Choroid plexus epithelial cell (primary cell): ENCODE results near the gene RUBCN.
A peak's percentile ranks its signal among the peaks of the same experiment; 100 is the strongest.
"Not testable (repeated sequence)": the region's sequence is repeated elsewhere in the genome, so short reads cannot be mapped to it uniquely, and the experiment has no call there.

Source experiments
- DNase-seq: peaks from one replicate; pipeline ENCODE4 v3.0.0-alpha.2; 2010; ENCODE audit warnings: low read depth
- H3K4me3 ChIP-seq: 2 replicates; pipeline ENCODE4 v1.5.1; 2011; ENCODE audit warnings: low read depth, mild to moderate bottlenecking, control low read depth, low read length, moderate library complexity
- CTCF ChIP-seq: conservative IDR thresholded peaks from 2 replicates; pipeline ENCODE4 v1.5.1; 2011; ENCODE audit warnings: low read depth, mild to moderate bottlenecking, control low read depth, inconsistent platforms, low read length, moderate library complexity

Gene RUBCN

GRCh38 chr3:197675563-197675860, 61.2 kb downstream of the RUBCN start:
- H3K4me3 ChIP-seq, result no peak overlapping the region
- TF ChIP-seq CTCF, result no peak
- no peak for DNase-seq

- TF ChIP-seq CTCF, result no peak
- H3K4me3 ChIP-seq, result no peak overlapping the region
- DNase-seq, result no peak
Observed at GRCh38 chr3:197674741-197675562, 61.8 kb downstream of the RUBCN start.

- no peak for DNase-seq
- no peak overlapping the region for H3K4me3 ChIP-seq
- TF ChIP-seq CTCF, result no peak
Observed at GRCh38 chr3:197673170-197673569, 63.5 kb downstream of the RUBCN start.

GRCh38 chr3:197670361-197670760, 66.3 kb downstream of the RUBCN start:
- TF ChIP-seq CTCF, result no peak
- DNase-seq, result no peak
- no peak overlapping the region for H3K4me3 ChIP-seq

- H3K4me3 ChIP-seq, result no peak overlapping the region
- TF ChIP-seq CTCF, result no peak
- no peak for DNase-seq
Observed at GRCh38 chr3:197667968-197668367, 68.7 kb downstream of the RUBCN start.

- DNase-seq, result not testable (repeated sequence)
Observed at GRCh38 chr3:197667293-197667692, 69.4 kb downstream of the RUBCN start.

GRCh38 chr3:197666221-197666842, 70.4 kb downstream of the RUBCN start:
- H3K4me3 ChIP-seq, DNase-seq: not testable (repeated sequence)

More at GRCh38 chr3:197667293-197667692, 69.4 kb downstream of the RUBCN start:
- not testable (repeated sequence) for H3K4me3 ChIP-seq

- DNase-seq, H3K4me3 ChIP-seq: not testable (repeated sequence)
Observed at GRCh38 chr3:197665549-197665948, 71.2 kb downstream of the RUBCN start.

- DNase-seq, result not testable (repeated sequence)
- peak overlapping the region; percentile 22 for H3K4me3 ChIP-seq
Observed at GRCh38 chr3:197665142-197665491, 71.6 kb downstream of the RUBCN start.

- peak overlapping the region; percentile 22 for H3K4me3 ChIP-seq
- DNase-seq, result not testable (repeated sequence)
Observed at GRCh38 chr3:197664414-197665141, 72.1 kb downstream of the RUBCN start.

- DNase-seq, H3K4me3 ChIP-seq: not testable (repeated sequence)
Observed at GRCh38 chr3:197663367-197664140, 73.2 kb downstream of the RUBCN start.

GRCh38 chr3:197662352-197662751, 74.4 kb downstream of the RUBCN start:
- H3K4me3 ChIP-seq, result not testable (repeated sequence)
- peak; percentile 6 for DNase-seq
